Suprapubic skin (tissue), 2 donors: ENCODE data around the gene OS9.

Experiments
- EP300 ChIP-seq: sonication (generic); formaldehyde crosslinking; IDR thresholded peaks from one replicate; pipeline ENCODE4 v1.6.1; 2017; ENCODE audit warnings: antibody characterized with exemption
- POLR2A ChIP-seq, 2 donors: fragments of 450-650 bp; IDR thresholded peaks; one replicate each; pipeline ENCODE4 v1.6.1; 2017; ENCODE audit warnings: antibody characterized with exemption in 2 of 2, mild to moderate bottlenecking in 2 of 2, moderate library complexity in 2 of 2

GRCh38 chr12:57694459-57695019 lies 607 bp downstream of the OS9 start:
- no peak for TF ChIP-seq EP300
- no peak for TF ChIP-seq POLR2A (IDR thresholded peaks at IDR 0.05)
